HepG2 (cell line): ENCODE data around the gene CELF4. TPM values are rescaled to one million over a fixed set of nuclear protein-coding genes. Genes with fewer than 3 reads are reported as not detected.
A peak's percentile ranks its signal among the peaks of the same experiment; 100 is the strongest.

Experiments used
- ATAC-seq: fragments of 200-7000 bp; cut with Tn5 transposase; 3 replicates; pipeline ENCODE4 v1.9.1; 2020; ENCODE audit warnings: mild to moderate bottlenecking, moderate library complexity
- BruUV-seq: library from RNA; stranded (reverse); fragments of 400-500 nt; replicated peaks from 2 replicates; lab custom pipeline; 2021; lab: Mats Ljungman, UMichigan
- CTCF ChIA-PET: fragments of 300-600 bp; formaldehyde crosslinking; extraction: SDS; loops from one replicate; lab custom pipeline; 2021; ENCODE audit warnings: low total read pairs, inconsistent platforms, low intra/inter-chr PET ratio; lab: Yijun Ruan, JAX
- POLR2A ChIA-PET: fragments of 350-600 bp; sonication (Branson Sonifier 250); formaldehyde crosslinking; loops from one replicate; lab custom pipeline; 2020; ENCODE audit warnings: antibody characterized with exemption, inconsistent platforms; lab: Yijun Ruan, JAX
- DNase-seq: peaks from one replicate; pipeline ENCODE4 v3.0.0-alpha.2; 2015; ENCODE audit warnings: low spot score
- FAIRE-seq: peaks from 3 replicates; lab custom pipeline; 2011; peaks lifted over from hg19 to GRCh38; lab: Jason Lieb, UNC
- H2AFZ ChIP-seq: one replicate; pipeline ENCODE4 v1.6.1; 2011; ENCODE audit warnings: low read length, inconsistent platforms
- H3K27ac ChIP-seq: fragments of 300-600 bp; 3 replicates; pipeline ENCODE4 v1.8.0; 2011; ENCODE audit warnings: mixed run types, mild to moderate bottlenecking, mixed read lengths, low read length, inconsistent platforms; ENCODE audit not compliant: insufficient read depth; ENCODE audit errors: extremely low read length
- H3K27me3 ChIP-seq, 2 experiments: fragments of 200-600 bp in 1 of 2; 2 replicates in 1 of 2; 3 replicates in 1 of 2; pipeline versions ENCODE4 v1.6.0 to v1.8.0; 2011; ENCODE audit warnings: low read length in 2 of 2, mild to moderate bottlenecking in 2 of 2, moderate library complexity in 2 of 2, inconsistent platforms in 1 of 2; ENCODE audit not compliant: insufficient read depth in 2 of 2, control insufficient read depth in 1 of 2
- H3K36me3 ChIP-seq, 2 experiments: fragments of 200-600 bp in 1 of 2; replicated peaks in 1 of 2; 2 replicates in 1 of 2; 3 replicates in 1 of 2; pipeline versions ENCODE4 v1.5.1 to v1.8.0; 2011; ENCODE audit warnings: low read length in 2 of 2, inconsistent platforms in 1 of 2; ENCODE audit not compliant: insufficient read depth in 2 of 2, control insufficient read depth in 1 of 2
- H3K4me1 ChIP-seq: 2 replicates; pipeline ENCODE4 v1.5.1; 2012; ENCODE audit warnings: low read length, inconsistent platforms; ENCODE audit not compliant: insufficient read depth
- H3K4me2 ChIP-seq: 2 replicates; pipeline ENCODE4 v1.6.0; 2011; ENCODE audit warnings: low read depth, low read length, inconsistent platforms
- H3K4me3 ChIP-seq, 3 experiments: fragments of 200-600 bp in 1 of 3; sonication (generic), shearing (Covaris generic) in 1 of 3; replicated peaks in 1 of 3; 2 replicates each; pipeline ENCODE4 v1.5.1; 2011 to 2016; ENCODE audit warnings: low read length in 3 of 3, inconsistent platforms in 2 of 3, low read depth in 2 of 3, mild to moderate bottlenecking in 2 of 3, control low read depth in 1 of 3, mixed read lengths in 1 of 3; ENCODE audit not compliant: insufficient read depth in 1 of 3
- H3K79me2 ChIP-seq: one replicate; pipeline ENCODE4 v1.6.1; 2011; ENCODE audit warnings: low read length, inconsistent platforms; ENCODE audit not compliant: insufficient read depth
- H3K9ac ChIP-seq: 2 replicates; pipeline ENCODE4 v1.6.0; 2011; ENCODE audit warnings: mild to moderate bottlenecking, low read depth, low read length, inconsistent platforms; ENCODE audit not compliant: insufficient read depth
- H3K9me3 ChIP-seq: 2 replicates; pipeline ENCODE4 v1.5.1; 2012; ENCODE audit warnings: mild to moderate bottlenecking, low read length
- H4K20me1 ChIP-seq: 2 replicates; pipeline ENCODE4 v1.6.0; 2011; ENCODE audit warnings: inconsistent platforms, mild to moderate bottlenecking, low read length, moderate library complexity; ENCODE audit not compliant: insufficient read depth
- ATF6 ChIP-seq: sonication (generic); formaldehyde crosslinking; conservative IDR thresholded peaks from 2 replicates; pipeline ENCODE4 v1.4.0; 2020; ENCODE audit warnings: missing genetic modification reagents
- CTCF ChIP-seq: sonication (generic); formaldehyde crosslinking; IDR thresholded peaks from 2 replicates; pipeline ENCODE4 v1.5.0; 2020; ENCODE audit warnings: mild to moderate bottlenecking, missing genetic modification reagents, moderate library complexity
- TERF1 ChIP-seq: sonication (generic); formaldehyde crosslinking; IDR thresholded peaks from 2 replicates; pipeline ENCODE4 v1.8.0; 2022; ENCODE audit warnings: mild to moderate bottlenecking, missing genetic modification reagents, moderate library complexity
- ZBTB38 ChIP-seq: sonication (generic); formaldehyde crosslinking; IDR thresholded peaks from 2 replicates; pipeline ENCODE4 v1.5.1; 2020; ENCODE audit warnings: mild to moderate bottlenecking, missing genetic modification reagents
- ZFP36L1 ChIP-seq: sonication (generic); formaldehyde crosslinking; IDR thresholded peaks from 2 replicates; pipeline ENCODE4 v1.8.0; 2022; ENCODE audit warnings: mild to moderate bottlenecking, missing genetic modification reagents, moderate library complexity
- WGBS: methylation state at CpG from one replicate; pipeline ENCODE4 v1.1.6; 2017; ENCODE audit warnings: low lambda C conversion rate; 5-methylcytosine and 5-hydroxymethylcytosine counted together
- in situ Hi-C: cut with HindIII; loops from 2 replicates; pipeline ENCODE4 v1.10.0; 2017; ENCODE audit warnings: low pct_unique_long_range_greater_than_20kb; ENCODE audit not compliant: extremely low pct_ligation_motif_present
- intact Hi-C: fragments of 100-400 bp; cut with micrococcal nuclease; formaldehyde crosslinking; loops from one replicate; pipeline ENCODE4 v1.10.0; 2022; ENCODE audit not compliant: unreplicated experiment
- polyA plus RNA-seq, 8 experiments: library from polyadenylated mRNA; depleted of rRNA in 3 of 8; stranded (reverse) in 7 of 8; unstranded in 1 of 8; fragments of >200 nt; fragmentation: Illumina TruSeq in 4 of 8; extraction: Trizol in 4 of 8; gene quantifications; 2 replicates each; pipeline versions ENCODE4 v1.2.1 to v1.2.3, GENCODE V29; 2011 to 2016; ENCODE audit warnings: low read depth in 4 of 8, missing spikeins in 1 of 8, mixed read lengths in 1 of 8; ENCODE audit not compliant: insufficient read depth in 1 of 8
- total RNA-seq, 5 experiments: library from RNA; depleted of rRNA; stranded (reverse); fragments of >200 nt; fragmentation: Illumina TruSeq; extraction: Trizol; gene quantifications; 2 replicates each; pipeline ENCODE4 v1.2.3, GENCODE V29; 2016; ENCODE audit warnings: low read depth in 1 of 5

The CELF4 gene
- total and polyA plus RNA-seq, 2 of the 13 experiments (the other 11 are each of a cell fraction or from before 2014, with no cell fraction given): not detected

GRCh38 chr18:37315935-37316334 is 249.7 kb downstream of the CELF4 start (continued):
- no peak for TF ChIP-seq ATF6 (CRISPR knock-in tag)

GRCh38 chr18:37314534-37314933 is 251.1 kb downstream of the CELF4 start:
- POLR2A ChIA-PET: no interaction called here
- H3K9ac ChIP-seq: no peak overlapping the region

More at GRCh38 chr18:37314534-37314933, 251.1 kb downstream of the CELF4 start:
- no peaks in the 10 kb centered on the region for H3K36me3 ChIP-seq
- 0% methylated on average over 1 of the region's 5 CpGs for WGBS
- H3K4me2 ChIP-seq: no peak overlapping the region
- H3K9me3 ChIP-seq: no peaks in the 10 kb centered on the region
- peak; percentile 29; the same call in 2 of the 3 replicates for ATAC-seq
- DNase-seq: no peak
- H3K4me1 ChIP-seq: peaks cover 9% of the 10 kb centered on the region; the same call in 1 of the 2 replicates
- FAIRE-seq: no peak
- H3K27me3 ChIP-seq: peaks cover 0 to 8% of the 10 kb centered on the region in 2 experiments; a peak in 1 of 5 replicates
- no peak overlapping the region for H3K4me3 ChIP-seq
- in situ Hi-C loops (no loop called here), intact Hi-C loops (no loop called here)
- no peak overlapping the region for H2AFZ ChIP-seq
- no TSS peak for BruUV-seq
- CTCF ChIA-PET: no interaction called here
- no peaks in the 10 kb centered on the region for H3K79me2 ChIP-seq
- TF ChIP-seq ZBTB38 (CRISPR knock-in tag) (no peak), ZFP36L1 (CRISPR knock-in tag) (no peak), TERF1 (no peak), CTCF (0 out of 2 replicates have a peak, but pooled peaks have one; percentile 11)
- H4K20me1 ChIP-seq: no peaks in the 10 kb centered on the region
- no peak overlapping the region for H3K27ac ChIP-seq
